Transverse colon (tissue), 4 donors: ENCODE data around the gene CAPN13. TPM values are rescaled to one million over a fixed set of nuclear protein-coding genes. Genes with fewer than 3 reads are reported as not detected.

Source experiments
- DNase-seq: peaks from one replicate; pipeline ENCODE4 v3.0.0-alpha.2; 2019
- H3K27ac ChIP-seq, 4 donors: fragments of 200-600 bp; sonication (generic); 2 replicates each; pipeline ENCODE4 v1.5.1; 2016 to 2018; ENCODE audit warnings: inconsistent platforms in 4 of 4
- H3K27me3 ChIP-seq: fragments of 200-600 bp; sonication (generic); 2 replicates; pipeline ENCODE4 v1.5.1; 2017; ENCODE audit warnings: inconsistent platforms
- H3K36me3 ChIP-seq, 4 donors: fragments of 200-600 bp; sonication (generic); 2 replicates each; pipeline ENCODE4 v1.5.1; 2017 to 2019; ENCODE audit warnings: inconsistent platforms in 4 of 4
- H3K4me1 ChIP-seq, 4 donors: fragments of 200-600 bp; sonication (generic); 2 replicates each; pipeline ENCODE4 v1.5.1; 2017 to 2020; ENCODE audit warnings: inconsistent platforms in 4 of 4
- H3K4me3 ChIP-seq, 4 donors: fragments of 200-600 bp; sonication (generic); 1 replicate in 1 of 4; 2 replicates in 3 of 4; pipeline versions ENCODE4 v1.5.1 to v1.6.1; 2017 to 2019; ENCODE audit warnings: inconsistent platforms in 4 of 4
- H3K9me3 ChIP-seq, 2 donors: fragments of 200-600 bp; sonication (generic); 2 replicates each; pipeline ENCODE4 v1.5.1; 2017 to 2019; ENCODE audit warnings: inconsistent platforms in 2 of 2
- EP300 ChIP-seq: sonication (generic); formaldehyde crosslinking; IDR thresholded peaks from one replicate; pipeline ENCODE4 v1.6.1; 2017; ENCODE audit warnings: antibody characterized with exemption, low read depth
- POLR2A ChIP-seq: fragments of 450-650 bp; IDR thresholded peaks from one replicate; pipeline ENCODE4 v1.6.1; 2016; ENCODE audit warnings: antibody characterized with exemption, mild to moderate bottlenecking, moderate library complexity
- POLR2AphosphoS5 ChIP-seq, 3 donors: sonication (generic); formaldehyde crosslinking; IDR thresholded peaks; one replicate each; pipeline ENCODE4 v1.6.1; 2016; ENCODE audit warnings: antibody characterized with exemption in 3 of 3
- WGBS, 2 donors: methylation state at CpG; one replicate each; pipeline ENCODE4 v1.1.5; 2018; ENCODE audit warnings: low coverage in 1 of 2; 5-methylcytosine and 5-hydroxymethylcytosine counted together
- in situ Hi-C, 4 donors: fragments of 200-750 bp; cut with MboI; loops; one replicate each; pipeline versions ENCODE4 v1.15.0 to v1.15.1; 2017; ENCODE audit warnings: low sequenced_read_pairs in 3 of 4, low pct_ligation_motif_present in 1 of 4, low pct_unique_long_range_greater_than_20kb in 1 of 4
- intact Hi-C: fragments of 100-400 bp; cut with DNase I; formaldehyde crosslinking; loops from one replicate; pipeline ENCODE4 v1.15.1; 2023; ENCODE audit warnings: low total_unique reads
- total RNA-seq, 4 donors: library from RNA; depleted of rRNA; stranded (reverse); fragments of >200 nt; gene quantifications; one replicate each; pipeline ENCODE4 v1.1.0, GENCODE V29; 2016
- TF ChIP-seq, protein P1 (sequence below), 5 experiments: fragments of 200-600 bp in 3 of 5; fragments of 450-650 bp in 2 of 5; sonication (generic) in 3 of 5; IDR thresholded peaks; 1 replicate in 2 of 5; 2 replicates in 3 of 5; pipeline ENCODE4 v1.5.1; 2016 to 2017; ENCODE audit warnings: antibody characterized with exemption in 5 of 5, inconsistent platforms in 3 of 5, mild to moderate bottlenecking in 2 of 5, moderate library complexity in 1 of 5

CAPN13 gene
- total RNA-seq, 4 donors from 2014 or later, result 24.3 to 83.3 (median 52.3) TPM

DNA sequence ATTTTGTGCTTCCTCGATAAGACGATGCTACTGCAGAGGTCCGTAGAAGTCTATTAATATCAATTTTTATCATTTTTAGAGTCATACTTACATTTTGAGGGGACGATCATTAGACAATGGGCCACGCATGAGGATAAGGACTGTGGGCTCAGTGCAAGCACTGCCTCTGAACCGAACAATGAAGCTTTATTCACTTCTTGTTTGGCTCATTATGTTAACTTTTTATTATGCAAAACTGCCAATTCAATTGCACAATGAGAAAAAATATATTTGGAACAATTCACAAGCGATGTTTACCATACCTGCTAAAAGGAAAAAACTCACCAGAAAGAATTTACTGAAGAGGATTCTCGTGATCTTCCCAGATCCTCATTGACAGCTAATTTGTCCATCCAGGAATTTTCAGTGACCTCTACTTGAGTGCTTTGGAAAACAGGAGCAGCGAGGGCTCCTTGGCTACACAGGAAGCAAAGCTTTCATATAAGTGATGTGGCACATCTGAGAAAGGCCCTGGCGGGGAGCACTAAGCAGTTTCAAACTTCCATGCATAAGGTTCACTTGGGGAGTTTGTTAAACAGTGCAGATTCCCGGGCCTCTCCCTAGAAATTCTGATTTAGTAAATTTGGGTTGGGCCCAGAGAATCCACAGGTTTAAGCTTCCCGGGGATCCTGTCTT, 13.3 kb upstream of the CAPN13 start:
- in situ Hi-C loops (no loop called here), intact Hi-C loops (no loop called here)
- TF ChIP-seq POLR2AphosphoS5 (IDR thresholded peaks at IDR 0.05), result no peak
- TF ChIP-seq, protein P1, sequence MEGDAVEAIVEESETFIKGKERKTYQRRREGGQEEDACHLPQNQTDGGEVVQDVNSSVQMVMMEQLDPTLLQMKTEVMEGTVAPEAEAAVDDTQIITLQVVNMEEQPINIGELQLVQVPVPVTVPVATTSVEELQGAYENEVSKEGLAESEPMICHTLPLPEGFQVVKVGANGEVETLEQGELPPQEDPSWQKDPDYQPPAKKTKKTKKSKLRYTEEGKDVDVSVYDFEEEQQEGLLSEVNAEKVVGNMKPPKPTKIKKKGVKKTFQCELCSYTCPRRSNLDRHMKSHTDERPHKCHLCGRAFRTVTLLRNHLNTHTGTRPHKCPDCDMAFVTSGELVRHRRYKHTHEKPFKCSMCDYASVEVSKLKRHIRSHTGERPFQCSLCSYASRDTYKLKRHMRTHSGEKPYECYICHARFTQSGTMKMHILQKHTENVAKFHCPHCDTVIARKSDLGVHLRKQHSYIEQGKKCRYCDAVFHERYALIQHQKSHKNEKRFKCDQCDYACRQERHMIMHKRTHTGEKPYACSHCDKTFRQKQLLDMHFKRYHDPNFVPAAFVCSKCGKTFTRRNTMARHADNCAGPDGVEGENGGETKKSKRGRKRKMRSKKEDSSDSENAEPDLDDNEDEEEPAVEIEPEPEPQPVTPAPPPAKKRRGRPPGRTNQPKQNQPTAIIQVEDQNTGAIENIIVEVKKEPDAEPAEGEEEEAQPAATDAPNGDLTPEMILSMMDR (IDR thresholded peaks at IDR 0.05), result no peak
- TF ChIP-seq EP300, result no peak
- TF ChIP-seq POLR2A, result no peak
- Histone ChIP-seq H3K36me3 (no peaks in the 10 kb centered on the region), H3K27me3 (no peaks in the 10 kb centered on the region), H3K4me3 (no peak overlapping the region), H3K27ac (no peak overlapping the region), H3K9me3 (no peaks in the 10 kb centered on the region), H3K4me1 (no peaks in the 10 kb centered on the region)
- DNase-seq, result no peak
- 81 to 83% methylated on average over 9 to 12 of the region's 12 CpGs for WGBS, 2 donors

DNA sequence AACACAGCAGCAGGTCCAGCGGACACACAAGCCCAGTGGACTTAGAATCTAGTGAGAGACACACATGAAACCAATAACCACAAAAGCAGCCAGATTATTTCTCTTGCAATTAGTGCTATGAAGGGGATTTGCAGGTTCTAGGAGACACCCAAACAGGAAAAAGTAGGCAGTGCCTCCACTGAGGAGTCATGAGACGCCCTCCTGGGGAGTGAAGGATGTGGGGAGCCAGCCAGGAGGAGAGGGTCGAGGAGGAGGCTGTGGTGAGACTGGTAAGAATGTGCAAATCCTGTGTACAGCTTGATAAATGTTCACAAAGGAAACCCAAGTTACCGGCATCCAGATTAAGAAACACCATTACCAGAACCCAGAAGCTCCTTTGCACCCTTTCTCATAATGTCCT, 2.7 kb upstream of the CAPN13 start:
- H3K4me1 ChIP-seq, result peaks cover 0 to 7% (median 0%) of the 10 kb centered on the region in 4 donors
- no peak overlapping the region for H3K4me3 ChIP-seq
- no peaks in the 10 kb centered on the region for H3K27me3 ChIP-seq
- in situ Hi-C loops (no loop called here), intact Hi-C loops (no loop called here)
- no peak overlapping the region for H3K27ac ChIP-seq
- H3K36me3 ChIP-seq, result no peaks in the 10 kb centered on the region
- H3K9me3 ChIP-seq, result no peaks in the 10 kb centered on the region
- TF ChIP-seq EP300 (no peak), POLR2AphosphoS5 (IDR thresholded peaks at IDR 0.05) (no peak), POLR2A (no peak)
- TF ChIP-seq, protein P1 (IDR thresholded peaks at IDR 0.05), result no peak
- DNase-seq, result no peak
- WGBS, 2 donors, result 69 to 75% methylated on average over 3 to 4 of the region's 4 CpGs

DNA sequence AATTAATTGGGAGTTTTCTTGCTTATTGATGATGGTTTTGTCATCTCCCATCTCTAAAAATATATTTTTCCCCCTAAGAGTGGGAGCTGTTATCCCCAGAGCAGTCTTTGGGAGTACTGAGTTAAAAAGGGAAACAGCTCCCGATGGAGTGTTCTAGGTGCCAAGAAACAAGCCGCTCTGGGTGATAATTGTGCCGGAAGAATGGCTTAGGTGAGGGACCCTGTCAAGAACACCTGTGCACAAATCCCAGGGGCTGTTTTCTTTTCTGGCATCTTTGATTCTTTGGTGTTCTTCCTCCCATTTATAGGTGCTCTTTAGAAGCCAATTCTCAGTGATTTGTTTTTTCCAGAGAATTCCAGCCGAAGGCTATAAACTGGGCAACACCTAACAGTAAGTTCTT, 1.4 kb upstream of the CAPN13 start:
- TF ChIP-seq, protein P1 (IDR thresholded peaks at IDR 0.05), result no peak
- TF ChIP-seq POLR2AphosphoS5 (IDR thresholded peaks at IDR 0.05), result no peak
- no peak for TF ChIP-seq POLR2A
- TF ChIP-seq EP300, result no peak
- no peaks in the 10 kb centered on the region for H3K36me3 ChIP-seq
- H3K27ac ChIP-seq, result no peak overlapping the region
- WGBS, 2 donors, result 72 to 80% methylated on average over 4 of the region's 4 CpGs
- H3K27me3 ChIP-seq, result no peaks in the 10 kb centered on the region
- in situ Hi-C loops, result no loop called here
- DNase-seq, result no peak
- no peaks in the 10 kb centered on the region for H3K9me3 ChIP-seq
- H3K4me1 ChIP-seq, result peaks cover 0 to 7% (median 0%) of the 10 kb centered on the region in 4 donors
- no peak overlapping the region for H3K4me3 ChIP-seq
- intact Hi-C loops, result no loop called here

DNA sequence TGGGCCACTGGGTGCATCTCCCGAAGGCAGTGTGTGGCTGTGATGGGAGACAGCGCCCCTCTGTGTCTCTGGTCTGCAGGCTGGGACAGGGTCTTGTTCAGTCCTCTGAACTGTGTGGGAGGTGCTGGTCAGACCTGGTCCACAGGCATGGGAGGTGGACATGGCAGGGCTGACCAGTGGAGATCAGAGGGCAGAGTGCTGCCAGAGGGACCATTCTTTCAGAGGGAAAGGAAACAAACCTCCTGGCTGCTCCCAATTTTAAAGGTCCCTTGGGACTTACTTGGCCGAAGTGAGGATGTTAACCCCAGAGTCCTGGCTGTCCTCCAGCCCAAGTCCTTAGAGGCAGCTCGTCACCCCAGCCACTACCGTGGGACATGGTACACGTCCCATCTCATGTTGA, 4.0 kb downstream of the CAPN13 start:
- in situ Hi-C loops (no loop called here), intact Hi-C loops (no loop called here)
- WGBS, 2 donors, result 67 to 73% methylated on average over 3 to 6 of the region's 6 CpGs
- Histone ChIP-seq H3K4me3 (no peak overlapping the region), H3K27me3 (no peaks in the 10 kb centered on the region), H3K9me3 (no peaks in the 10 kb centered on the region), H3K4me1 (peaks cover 0 to 18% (median 2%) of the 10 kb centered on the region in 4 donors), H3K27ac (no peak overlapping the region), H3K36me3 (no peaks in the 10 kb centered on the region)
- DNase-seq, result no peak
- TF ChIP-seq EP300, result no peak
- TF ChIP-seq, protein P1 (IDR thresholded peaks at IDR 0.05), result no peak
- no peak for TF ChIP-seq POLR2A
- TF ChIP-seq POLR2AphosphoS5 (IDR thresholded peaks at IDR 0.05), result no peak
